K562 (cell line): ENCODE data around the gene CPE. TPM values are rescaled to one million over a fixed set of nuclear protein-coding genes. Genes with fewer than 3 reads are reported as not detected.

Source experiments
- ARID2 ChIP-seq: fragments of 450-650 bp; IDR thresholded peaks from 2 replicates; pipeline ENCODE4 v1.6.1; 2017; ENCODE audit warnings: antibody characterized with exemption, mild to moderate bottlenecking
- CREBBP ChIP-seq: IDR thresholded peaks from one replicate; pipeline ENCODE4 v1.6.1; 2012; ENCODE audit warnings: low read depth, mild to moderate bottlenecking, control low read depth, inconsistent platforms, low read length
- CUX1 ChIP-seq: fragments of 200-800 bp; sonication (Bioruptor generic); IDR thresholded peaks from 2 replicates; pipeline ENCODE4 v1.6.1; 2016; ENCODE audit warnings: missing genetic modification characterization, missing compliant biosample characterization
- CXXC5 ChIP-seq: fragments of 250-450 bp; sonication (Bioruptor Pico); IDR thresholded peaks from 2 replicates; pipeline ENCODE4 v1.8.0; 2022; ENCODE audit warnings: inconsistent platforms, mild to moderate bottlenecking, moderate library complexity
- DNMT1 ChIP-seq: fragments of 450-650 bp; IDR thresholded peaks from 2 replicates; pipeline ENCODE4 v1.6.1; 2016; ENCODE audit warnings: antibody characterized with exemption, mild to moderate bottlenecking
- GABPA ChIP-seq: fragments of 200-800 bp; sonication (Bioruptor generic); conservative IDR thresholded peaks from 2 replicates; pipeline ENCODE4 v1.6.1; 2016; ENCODE audit warnings: low read depth, missing genetic modification characterization, missing compliant biosample characterization
- KLF13 ChIP-seq: fragments of 450-650 bp; IDR thresholded peaks from 2 replicates; pipeline ENCODE4 v1.6.1; 2016; ENCODE audit warnings: missing genetic modification characterization, low read depth, mild to moderate bottlenecking, missing compliant biosample characterization, moderate library complexity, borderline replicate concordance
- NCOA6 ChIP-seq: fragments of 450-650 bp; IDR thresholded peaks from 2 replicates; pipeline ENCODE4 v1.6.1; 2017; ENCODE audit warnings: mild to moderate bottlenecking
- NR3C1 ChIP-seq: sonication (generic); formaldehyde crosslinking; IDR thresholded peaks from 2 replicates; pipeline ENCODE4 v1.8.1; 2022; ENCODE audit warnings: missing genetic modification reagents
- SMARCA5 ChIP-seq: fragments of 450-650 bp; IDR thresholded peaks from 2 replicates; pipeline ENCODE4 v1.6.1; 2016
- SP2 ChIP-seq: IDR thresholded peaks from 2 replicates; pipeline ENCODE4 v1.6.1; 2011; ENCODE audit warnings: mild to moderate bottlenecking, low read depth, low read length, moderate library complexity; ENCODE audit not compliant: poor library complexity, severe bottlenecking; ENCODE audit errors: extremely low read depth
- ZBTB17 ChIP-seq: fragments of 450-650 bp; formaldehyde crosslinking; IDR thresholded peaks from 2 replicates; pipeline ENCODE4 v1.4.0; 2020; ENCODE audit warnings: mild to moderate bottlenecking
- ZC3H4 ChIP-seq: sonication (generic); formaldehyde crosslinking; IDR thresholded peaks from 2 replicates; pipeline ENCODE4 v1.9.0; 2021; ENCODE audit warnings: missing genetic modification reagents, borderline replicate concordance
- ZNF586 ChIP-seq: fragments of 450-650 bp; formaldehyde crosslinking; conservative IDR thresholded peaks from 2 replicates; pipeline ENCODE4 v1.4.0; 2020; ENCODE audit warnings: mild to moderate bottlenecking, moderate library complexity
- polyA plus RNA-seq, 8 experiments: library from polyadenylated mRNA; depleted of rRNA in 4 of 8; stranded (reverse) in 5 of 8; unstranded in 3 of 8; fragments of >200 nt; fragmentation: Nextera tagmentation in 2 of 8; fragmentation: Illumina TruSeq in 1 of 8; extraction: Ambion mirVana in 2 of 8; extraction: Trizol in 1 of 8; gene quantifications; 2 replicates each; pipeline versions ENCODE4 v1.2.1 to v1.2.3, GENCODE V29; 2011 to 2014; ENCODE audit warnings: inconsistent platforms in 1 of 8, missing spikeins in 1 of 8
- total RNA-seq, 7 experiments: library from RNA; depleted of rRNA in 6 of 7; stranded (reverse); fragments of >200 nt in 6 of 7; fragmentation: Illumina TruSeq in 2 of 7; extraction: Trizol in 2 of 7; gene quantifications; 2 replicates each; pipeline versions ENCODE4 v1.2.1 to v1.2.3, GENCODE V29; 2011 to 2021; ENCODE audit warnings: low replicate concordance in 1 of 7
- TF ChIP-seq, protein P1 (sequence below): sonication (generic); formaldehyde crosslinking; IDR thresholded peaks from 2 replicates; pipeline ENCODE4 v1.8.1; 2023; ENCODE audit warnings: mild to moderate bottlenecking, missing genetic modification reagents, moderate library complexity
- TF ChIP-seq, protein P2 (sequence below): fragments of 250-450 bp; sonication (Bioruptor Pico); IDR thresholded peaks from 2 replicates; pipeline ENCODE4 v1.8.0; 2021; ENCODE audit warnings: moderate library complexity, mild to moderate bottlenecking, inconsistent platforms
- TF ChIP-seq, protein P3 (sequence below): fragments of 450-650 bp; IDR thresholded peaks from 2 replicates; pipeline ENCODE4 v1.6.1; 2016; ENCODE audit warnings: antibody characterized with exemption
- TF ChIP-seq, protein P4 (sequence below): fragments of 250-450 bp; sonication (Bioruptor Pico); IDR thresholded peaks from 2 replicates; pipeline ENCODE4 v1.5.0; 2021

CPE gene
- total and polyA plus RNA-seq, 9 of the 15 experiments (the other 6 are each of a cell fraction or from before 2014, with no cell fraction given): 0.04 to 0.16 (median 0.06) TPM; not detected in 4

GRCh38 chr4:165331823-165332222 lies 47.0 kb upstream of the CPE start (continued):
- no peak for TF ChIP-seq CUX1 (CRISPR knock-in tag)
- no peak for TF ChIP-seq CREBBP
- TF ChIP-seq ZC3H4 (CRISPR knock-in tag): no peak
- no peak for TF ChIP-seq DNMT1
- no peak for TF ChIP-seq SMARCA5
- TF ChIP-seq, protein P1, sequence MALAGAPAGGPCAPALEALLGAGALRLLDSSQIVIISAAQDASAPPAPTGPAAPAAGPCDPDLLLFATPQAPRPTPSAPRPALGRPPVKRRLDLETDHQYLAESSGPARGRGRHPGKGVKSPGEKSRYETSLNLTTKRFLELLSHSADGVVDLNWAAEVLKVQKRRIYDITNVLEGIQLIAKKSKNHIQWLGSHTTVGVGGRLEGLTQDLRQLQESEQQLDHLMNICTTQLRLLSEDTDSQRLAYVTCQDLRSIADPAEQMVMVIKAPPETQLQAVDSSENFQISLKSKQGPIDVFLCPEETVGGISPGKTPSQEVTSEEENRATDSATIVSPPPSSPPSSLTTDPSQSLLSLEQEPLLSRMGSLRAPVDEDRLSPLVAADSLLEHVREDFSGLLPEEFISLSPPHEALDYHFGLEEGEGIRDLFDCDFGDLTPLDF (CRISPR knock-in tag): no peak
- no peak for TF ChIP-seq CXXC5 (CRISPR knock-in tag)
- no peak for TF ChIP-seq ZNF586 (CRISPR knock-in tag)
- TF ChIP-seq ZBTB17 (CRISPR knock-in tag): no peak
- TF ChIP-seq NCOA6: no peak
- TF ChIP-seq GABPA (tag): no peak
- TF ChIP-seq, protein P2, sequence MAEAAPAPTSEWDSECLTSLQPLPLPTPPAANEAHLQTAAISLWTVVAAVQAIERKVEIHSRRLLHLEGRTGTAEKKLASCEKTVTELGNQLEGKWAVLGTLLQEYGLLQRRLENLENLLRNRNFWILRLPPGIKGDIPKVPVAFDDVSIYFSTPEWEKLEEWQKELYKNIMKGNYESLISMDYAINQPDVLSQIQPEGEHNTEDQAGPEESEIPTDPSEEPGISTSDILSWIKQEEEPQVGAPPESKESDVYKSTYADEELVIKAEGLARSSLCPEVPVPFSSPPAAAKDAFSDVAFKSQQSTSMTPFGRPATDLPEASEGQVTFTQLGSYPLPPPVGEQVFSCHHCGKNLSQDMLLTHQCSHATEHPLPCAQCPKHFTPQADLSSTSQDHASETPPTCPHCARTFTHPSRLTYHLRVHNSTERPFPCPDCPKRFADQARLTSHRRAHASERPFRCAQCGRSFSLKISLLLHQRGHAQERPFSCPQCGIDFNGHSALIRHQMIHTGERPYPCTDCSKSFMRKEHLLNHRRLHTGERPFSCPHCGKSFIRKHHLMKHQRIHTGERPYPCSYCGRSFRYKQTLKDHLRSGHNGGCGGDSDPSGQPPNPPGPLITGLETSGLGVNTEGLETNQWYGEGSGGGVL: no peak
- TF ChIP-seq, protein P3, sequence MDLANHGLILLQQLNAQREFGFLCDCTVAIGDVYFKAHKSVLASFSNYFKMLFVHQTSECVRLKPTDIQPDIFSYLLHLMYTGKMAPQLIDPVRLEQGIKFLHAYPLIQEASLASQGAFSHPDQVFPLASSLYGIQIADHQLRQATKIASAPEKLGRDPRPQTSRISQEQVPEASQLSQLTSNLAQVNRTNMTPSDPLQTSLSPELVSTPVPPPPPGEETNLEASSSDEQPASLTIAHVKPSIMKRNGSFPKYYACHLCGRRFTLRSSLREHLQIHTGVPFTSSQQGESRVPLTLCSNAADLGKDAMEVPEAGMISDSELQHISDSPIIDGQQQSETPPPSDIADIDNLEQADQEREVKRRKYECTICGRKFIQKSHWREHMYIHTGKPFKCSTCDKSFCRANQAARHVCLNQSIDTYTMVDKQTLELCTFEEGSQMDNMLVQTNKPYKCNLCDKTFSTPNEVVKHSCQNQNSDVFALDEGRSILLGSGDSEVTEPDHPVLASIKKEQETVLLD: 0 out of 2 replicates have a peak, but pooled peaks have one; percentile 20
- TF ChIP-seq NR3C1: no peak
- 0 out of 2 replicates have a peak, but pooled peaks have one; percentile 10 for TF ChIP-seq ARID2
- TF ChIP-seq KLF13: no peak
- no peak for TF ChIP-seq SP2
- TF ChIP-seq, protein P4, sequence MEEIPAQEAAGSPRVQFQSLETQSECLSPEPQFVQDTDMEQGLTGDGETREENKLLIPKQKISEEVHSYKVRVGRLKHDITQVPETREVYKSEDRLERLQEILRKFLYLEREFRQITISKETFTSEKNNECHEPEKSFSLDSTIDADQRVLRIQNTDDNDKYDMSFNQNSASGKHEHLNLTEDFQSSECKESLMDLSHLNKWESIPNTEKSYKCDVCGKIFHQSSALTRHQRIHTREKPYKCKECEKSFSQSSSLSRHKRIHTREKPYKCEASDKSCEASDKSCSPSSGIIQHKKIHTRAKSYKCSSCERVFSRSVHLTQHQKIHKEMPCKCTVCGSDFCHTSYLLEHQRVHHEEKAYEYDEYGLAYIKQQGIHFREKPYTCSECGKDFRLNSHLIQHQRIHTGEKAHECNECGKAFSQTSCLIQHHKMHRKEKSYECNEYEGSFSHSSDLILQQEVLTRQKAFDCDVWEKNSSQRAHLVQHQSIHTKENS (CRISPR knock-in tag): no peak
